Posterior cingulate gyrus (tissue), 11 donors: ENCODE measurements around the gene STRN4.

Experiments
- DNase-seq, 10 donors: peaks; one replicate each; pipeline versions ENCODE4 v3.0.0 to v3.0.0-alpha.2; 2020 to 2021; ENCODE audit warnings: mixed read lengths in 3 of 10
- intact Hi-C: fragments of 100-400 bp; cut with DNase I; formaldehyde crosslinking; loops from one replicate; pipeline ENCODE4 v1.15.1; 2023

The STRN4 gene

DNA sequence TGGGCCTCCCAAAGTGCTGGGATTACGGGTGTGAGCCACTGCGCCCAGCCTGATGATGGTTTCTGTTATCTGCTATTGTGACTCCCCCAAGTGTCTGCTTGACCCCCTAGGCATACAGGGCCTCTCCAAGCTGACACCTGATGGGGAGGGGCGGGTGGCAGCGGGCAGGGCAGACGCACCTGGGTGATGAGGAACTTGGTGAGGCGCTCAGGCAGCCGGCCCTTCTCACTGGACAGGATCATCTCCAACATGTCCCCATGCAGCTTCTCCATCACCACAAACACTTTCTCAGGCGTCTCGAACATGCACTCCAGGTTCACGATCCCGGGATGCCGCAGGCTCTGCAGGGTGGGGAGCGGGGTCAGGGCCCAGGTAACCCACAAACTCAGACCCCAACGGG, 56.9 kb downstream of the STRN4 start:
- DNase-seq, result no peak
- intact Hi-C loops, result no loop called here

GRCh38 chr19:46687438-46688145, 58.7 kb downstream of the STRN4 start:
- no peak for DNase-seq
- intact Hi-C loops, result no loop called here

GRCh38 chr19:46685189-46685588, 61.1 kb downstream of the STRN4 start:
- intact Hi-C loops, result no loop called here

DNA sequence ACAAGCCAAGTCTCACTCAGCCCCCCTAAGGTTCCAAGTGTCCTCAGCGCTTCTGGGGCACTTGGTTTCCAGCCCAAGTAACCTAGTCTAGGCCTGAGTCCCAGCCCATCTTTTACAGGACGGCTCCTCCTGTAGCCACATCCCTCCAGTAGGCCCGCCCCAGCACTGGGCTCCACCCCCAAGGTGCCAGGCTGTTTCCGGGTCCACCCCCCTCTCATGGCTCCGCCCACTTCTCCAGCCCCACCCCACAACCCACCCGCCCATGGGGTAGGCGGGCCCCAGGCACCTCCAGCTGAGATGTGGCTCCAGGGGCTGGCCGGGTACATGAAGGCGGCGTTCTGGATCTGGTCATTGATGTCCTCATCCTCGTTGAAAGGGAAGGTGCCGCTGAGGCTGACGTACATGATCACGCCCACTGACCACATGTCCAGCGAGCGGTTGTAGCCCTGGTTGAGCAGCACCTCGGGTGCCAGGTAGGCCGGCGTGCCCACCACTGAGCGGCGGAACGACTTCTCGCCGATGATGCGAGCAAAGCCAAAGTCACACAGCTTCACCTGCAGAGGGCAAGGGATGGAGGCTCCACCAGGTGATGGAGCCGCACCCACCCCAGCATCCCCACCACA, 68.0 kb downstream of the STRN4 start:
- DNase-seq, result no peak
- intact Hi-C loops, result no loop called here

More at GRCh38 chr19:46685189-46685588, 61.1 kb downstream of the STRN4 start:
- DNase-seq, result no peak

DNA sequence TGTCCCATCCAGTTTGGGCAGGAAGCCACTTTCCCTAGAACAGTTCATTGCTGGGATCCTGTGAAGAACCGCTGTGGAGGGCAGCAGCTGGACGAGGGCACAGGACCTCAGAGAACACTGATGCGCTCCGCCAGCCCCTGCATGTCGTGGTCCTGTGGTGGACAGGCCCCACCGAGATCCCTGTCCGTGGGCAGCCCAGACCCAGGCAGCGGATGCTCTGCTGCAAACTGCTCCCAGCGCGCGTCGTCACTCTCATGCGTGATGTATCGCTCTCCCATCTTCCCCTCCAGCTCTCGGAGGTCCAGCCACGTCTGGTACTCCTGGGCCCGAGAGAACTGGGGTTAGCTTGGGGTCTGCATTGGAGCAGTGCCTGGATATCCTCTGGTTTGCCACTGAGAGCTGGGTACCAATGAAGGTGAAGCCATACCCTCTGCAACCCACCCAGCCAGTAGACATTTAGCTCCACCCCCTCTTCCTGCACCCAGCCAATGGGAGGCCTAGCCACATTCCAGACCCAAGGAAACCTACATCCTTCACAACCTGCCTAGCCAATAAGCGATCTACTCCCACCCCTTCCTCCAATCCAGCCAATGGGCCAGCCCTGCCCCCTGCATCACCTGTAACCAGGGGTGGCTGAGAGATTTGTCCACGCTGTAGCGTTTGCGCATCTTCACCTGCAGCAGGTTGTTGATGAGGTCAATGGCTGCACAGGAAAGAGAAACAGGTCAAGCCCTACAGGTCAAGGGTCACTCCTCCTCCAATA, 71.7 kb downstream of the STRN4 start:
- DNase-seq, result no peak
- intact Hi-C loops, result no loop called here

DNA sequence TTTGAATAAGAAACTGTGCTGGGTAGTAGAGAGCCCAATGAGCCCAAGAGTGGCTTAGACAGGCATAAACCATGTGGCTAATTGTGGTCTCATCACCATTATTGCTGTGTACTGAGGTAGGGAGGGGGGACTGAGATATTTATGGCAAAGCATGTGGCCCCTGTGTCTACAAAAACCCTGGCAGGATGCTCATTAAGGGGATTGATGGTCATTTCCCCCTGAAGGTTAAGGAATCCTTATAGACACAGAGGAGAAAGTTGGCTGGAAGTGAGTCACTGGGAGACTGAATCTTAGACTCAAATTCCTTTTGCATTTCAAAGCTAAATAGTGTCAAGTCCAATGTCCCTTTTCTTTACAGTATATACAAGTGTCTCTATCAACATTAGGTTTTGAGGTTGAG, 75.4 kb downstream of the STRN4 start:
- DNase-seq, result no peak
- intact Hi-C loops, result no loop called here
